H9 (cell line): Measurements from ENCODE around the gene NARF. TPM values are rescaled to one million over a fixed set of nuclear protein-coding genes. Genes with fewer than 3 reads are reported as not detected.
A peak's percentile ranks its signal among the peaks of the same experiment; 100 is the strongest.

ENCODE experiments used
- DNase-seq: peaks from one replicate; pipeline ENCODE4 v3.0.0-alpha.2; 2017
- H2AFZ ChIP-seq: one replicate; pipeline ENCODE4 v1.6.1; 2013; ENCODE audit warnings: mild to moderate bottlenecking, low read length, control low read depth, moderate library complexity
- H2AK5ac ChIP-seq: 2 replicates; pipeline ENCODE4 v1.6.1; 2013; ENCODE audit warnings: low read length, control low read depth, mixed read lengths; ENCODE audit not compliant: insufficient read length
- H2BK120ac ChIP-seq: one replicate; pipeline ENCODE4 v1.6.1; 2013; ENCODE audit warnings: low read depth, mild to moderate bottlenecking, low read length, control low read depth, inconsistent platforms; ENCODE audit not compliant: poor library complexity, severe bottlenecking
- H2BK12ac ChIP-seq: 2 replicates; pipeline ENCODE4 v1.6.1; 2013; ENCODE audit warnings: low read length, control low read depth, mixed read lengths, low read depth; ENCODE audit not compliant: insufficient read length
- H2BK15ac ChIP-seq: 2 replicates; pipeline ENCODE4 v1.6.1; 2013; ENCODE audit warnings: low read depth, low read length, control low read depth
- H2BK20ac ChIP-seq: one replicate; pipeline ENCODE4 v1.6.1; 2013; ENCODE audit warnings: low read depth, mild to moderate bottlenecking, low read length, control low read depth, inconsistent platforms; ENCODE audit not compliant: poor library complexity, severe bottlenecking
- H2BK5ac ChIP-seq: 2 replicates; pipeline ENCODE4 v1.6.1; 2013; ENCODE audit warnings: low read length, control low read depth, mixed read lengths; ENCODE audit not compliant: insufficient read length
- H3K14ac ChIP-seq: 2 replicates; pipeline ENCODE4 v1.6.1; 2013; ENCODE audit warnings: low read length, control low read depth; ENCODE audit not compliant: insufficient read depth
- H3K18ac ChIP-seq: 2 replicates; pipeline ENCODE4 v1.6.1; 2013; ENCODE audit warnings: low read depth, mild to moderate bottlenecking, mixed read lengths, low read length, control low read depth; ENCODE audit not compliant: insufficient read length
- H3K23ac ChIP-seq: 2 replicates; pipeline ENCODE4 v1.6.1; 2013; ENCODE audit warnings: low read length, control low read depth, mixed read lengths, low read depth; ENCODE audit not compliant: insufficient read length
- H3K23me2 ChIP-seq: 2 replicates; pipeline ENCODE4 v1.6.1; 2013; ENCODE audit warnings: low read depth, mild to moderate bottlenecking, mixed read lengths, low read length, control low read depth; ENCODE audit not compliant: insufficient read length, poor library complexity, severe bottlenecking
- H3K27ac ChIP-seq: 2 replicates; pipeline ENCODE4 v1.5.1; 2013; ENCODE audit warnings: low read length, control low read depth, mixed read lengths, low read depth; ENCODE audit not compliant: insufficient read length
- H3K27me3 ChIP-seq: 2 replicates; pipeline ENCODE4 v1.6.1; 2013; ENCODE audit warnings: low read length, control low read depth, inconsistent platforms; ENCODE audit not compliant: insufficient read depth
- H3K4ac ChIP-seq: 2 replicates; pipeline ENCODE4 v1.6.1; 2013; ENCODE audit warnings: low read depth, mild to moderate bottlenecking, control low read depth, inconsistent platforms, low read length, moderate library complexity
- H3K4me1 ChIP-seq: 2 replicates; pipeline ENCODE4 v1.6.1; 2013; ENCODE audit warnings: low read length, control low read depth, inconsistent platforms; ENCODE audit not compliant: insufficient read depth
- H3K4me2 ChIP-seq: 2 replicates; pipeline ENCODE4 v1.6.1; 2013; ENCODE audit warnings: low read length, control low read depth, mixed read lengths; ENCODE audit not compliant: insufficient read length, insufficient read depth
- H3K56ac ChIP-seq: 2 replicates; pipeline ENCODE4 v1.6.1; 2013; ENCODE audit warnings: low read depth, mild to moderate bottlenecking, mixed read lengths, low read length, control low read depth; ENCODE audit not compliant: insufficient read length
- H3K79me1 ChIP-seq: 2 replicates; pipeline ENCODE4 v1.6.1; 2013; ENCODE audit warnings: low read depth, mild to moderate bottlenecking, moderate library complexity, low read length, control low read depth, inconsistent platforms; ENCODE audit not compliant: insufficient read depth, poor library complexity, severe bottlenecking
- H3K79me2 ChIP-seq: 2 replicates; pipeline ENCODE4 v1.6.1; 2013; ENCODE audit warnings: low read length, control low read depth, inconsistent platforms; ENCODE audit not compliant: insufficient read depth
- H3K9ac ChIP-seq: 2 replicates; pipeline ENCODE4 v1.6.1; 2013; ENCODE audit warnings: low read length, control low read depth, mixed read lengths; ENCODE audit not compliant: insufficient read length; ENCODE audit errors: extremely low read depth
- H3K9me3 ChIP-seq: one replicate; pipeline ENCODE4 v1.6.1; 2013; ENCODE audit warnings: low read depth, low read length, inconsistent platforms; ENCODE audit not compliant: control insufficient read depth
- H3T11ph ChIP-seq: one replicate; pipeline ENCODE4 v1.6.1; 2013; ENCODE audit warnings: mild to moderate bottlenecking, low read length, control low read depth, inconsistent platforms
- H4K20me1 ChIP-seq: one replicate; pipeline ENCODE4 v1.6.1; 2013; ENCODE audit not compliant: control insufficient read depth, insufficient read length, insufficient read depth
- H4K5ac ChIP-seq: 2 replicates; pipeline ENCODE4 v1.6.1; 2013; ENCODE audit warnings: low read depth, mild to moderate bottlenecking, mixed read lengths, low read length, control low read depth; ENCODE audit not compliant: insufficient read length
- H4K8ac ChIP-seq: replicated peaks from 2 replicates; pipeline ENCODE4 v1.6.1; 2013; ENCODE audit warnings: low read length, control low read depth, mixed read lengths, low read depth; ENCODE audit not compliant: insufficient read length
- H4K91ac ChIP-seq: 2 replicates; pipeline ENCODE4 v1.6.1; 2013; ENCODE audit warnings: low read depth, mild to moderate bottlenecking, moderate library complexity, mixed read lengths, low read length, control low read depth; ENCODE audit not compliant: insufficient read length
- H3K27ac Mint-ChIP-seq, 3 experiments: 2 replicates in 2 of 3; 3 replicates in 1 of 3; pipeline ENCODE4 v1.8.0; 2020 to 2021; ENCODE audit warnings: mixed read lengths in 3 of 3, mild to moderate bottlenecking in 1 of 3, moderate library complexity in 1 of 3
- H3K27me3 Mint-ChIP-seq: 2 replicates; pipeline ENCODE4 v1.8.0; 2021; ENCODE audit warnings: low read depth, mild to moderate bottlenecking, moderate library complexity, mixed read lengths
- H3K36me3 Mint-ChIP-seq, 3 experiments: 2 replicates in 2 of 3; 3 replicates in 1 of 3; pipeline ENCODE4 v1.8.0; 2020 to 2021; ENCODE audit warnings: low read depth in 3 of 3, mixed read lengths in 3 of 3; ENCODE audit not compliant: insufficient read depth in 1 of 3
- H3K4me1 Mint-ChIP-seq, 2 experiments: 2 replicates each; pipeline ENCODE4 v1.8.0; 2020; ENCODE audit warnings: mixed read lengths in 2 of 2
- H3K4me3 Mint-ChIP-seq, 2 experiments: 2 replicates in 1 of 2; 3 replicates in 1 of 2; pipeline ENCODE4 v1.8.0; 2020 to 2021; ENCODE audit warnings: mild to moderate bottlenecking in 2 of 2, mixed read lengths in 2 of 2, moderate library complexity in 1 of 2
- H3K9me3 Mint-ChIP-seq, 2 experiments: 2 replicates in 1 of 2; 3 replicates in 1 of 2; pipeline ENCODE4 v1.8.0; 2020; ENCODE audit warnings: mild to moderate bottlenecking in 2 of 2, mixed read lengths in 2 of 2, moderate library complexity in 1 of 2
- WGBS: extraction: QIAGEN DNeasy Blood & Tissue Kit; methylation state at CpG from one replicate; pipeline ENCODE4 v1.1.7; 2013; ENCODE audit warnings: missing lambda C conversion rate, low lambda C conversion rate, mixed read lengths; ENCODE audit not compliant: insufficient read length; ENCODE audit errors: extremely low coverage; 5-methylcytosine and 5-hydroxymethylcytosine counted together
- total RNA-seq: library from RNA; stranded (reverse); gene quantifications from 2 replicates; pipeline ENCODE4 v1.2.1, GENCODE V29; 2021
- TF ChIP-seq, protein P1 (sequence below): fragments of 200-600 bp; sonication (generic); conservative IDR thresholded peaks from 3 replicates; pipeline ENCODE4 v1.8.0; 2021; ENCODE audit warnings: antibody characterized with exemption, mild to moderate bottlenecking

Gene NARF
- total RNA-seq, 1 experiment from 2014 or later, result 124 TPM

GRCh38 chr17:82463925-82464566 lies 5.5 kb downstream of the NARF start:
- H4K5ac ChIP-seq, result no peak overlapping the region
- H3K79me1 ChIP-seq, result no peaks in the 10 kb centered on the region
- no peak overlapping the region for H3K4me3 Mint-ChIP-seq
- H3K23me2 ChIP-seq, result peaks cover 5% of the 10 kb centered on the region
- no peaks in the 10 kb centered on the region for H3K4me1 ChIP-seq
- no peak overlapping the region for H2BK12ac ChIP-seq
- no peak overlapping the region for H2BK5ac ChIP-seq
- H3K9me3 ChIP-seq, result no peaks in the 10 kb centered on the region
- WGBS, result no CpG with 5 or more reads among the region's 7 CpGs
- H3K4me1 Mint-ChIP-seq, result peaks cover 2 to 4% of the 10 kb centered on the region in 2 experiments; a peak in 2 of 4 replicates
- no peaks in the 10 kb centered on the region for H3K27me3 ChIP-seq
- H4K20me1 ChIP-seq, result no peaks in the 10 kb centered on the region
- no peak overlapping the region for H2BK20ac ChIP-seq
- H2BK120ac ChIP-seq, result no peak overlapping the region
- H4K91ac ChIP-seq, result no peak overlapping the region
- H3K18ac ChIP-seq, result no peak overlapping the region
- no peaks in the 10 kb centered on the region; a peak in 2 of 5 replicates for H3K9me3 Mint-ChIP-seq
- H2AFZ ChIP-seq, result no peak overlapping the region
- no peak overlapping the region for H3K4ac ChIP-seq
- H4K8ac ChIP-seq, result no peak overlapping the region
- no peak overlapping the region for H2BK15ac ChIP-seq
- no peak overlapping the region for H3K27ac ChIP-seq
- H3K27ac Mint-ChIP-seq, result 0 out of 7 replicates have a peak overlapping the region, but pooled peaks of 1 of the 3 experiments have one; percentile 64
- H3T11ph ChIP-seq, result no peak overlapping the region
- peaks cover 37 to 81% (median 80%) of the 10 kb centered on the region in 3 experiments for H3K36me3 Mint-ChIP-seq
- H3K14ac ChIP-seq, result no peak overlapping the region
- H3K9ac ChIP-seq, result no peak overlapping the region
- no peaks in the 10 kb centered on the region for H3K79me2 ChIP-seq
- H3K23ac ChIP-seq, result no peak overlapping the region
- no peak overlapping the region for H3K56ac ChIP-seq
- H3K27me3 Mint-ChIP-seq, result no peaks in the 10 kb centered on the region
- no peak for DNase-seq
- H3K4me2 ChIP-seq, result no peak overlapping the region
- H2AK5ac ChIP-seq, result no peak overlapping the region
- TF ChIP-seq, protein P1, sequence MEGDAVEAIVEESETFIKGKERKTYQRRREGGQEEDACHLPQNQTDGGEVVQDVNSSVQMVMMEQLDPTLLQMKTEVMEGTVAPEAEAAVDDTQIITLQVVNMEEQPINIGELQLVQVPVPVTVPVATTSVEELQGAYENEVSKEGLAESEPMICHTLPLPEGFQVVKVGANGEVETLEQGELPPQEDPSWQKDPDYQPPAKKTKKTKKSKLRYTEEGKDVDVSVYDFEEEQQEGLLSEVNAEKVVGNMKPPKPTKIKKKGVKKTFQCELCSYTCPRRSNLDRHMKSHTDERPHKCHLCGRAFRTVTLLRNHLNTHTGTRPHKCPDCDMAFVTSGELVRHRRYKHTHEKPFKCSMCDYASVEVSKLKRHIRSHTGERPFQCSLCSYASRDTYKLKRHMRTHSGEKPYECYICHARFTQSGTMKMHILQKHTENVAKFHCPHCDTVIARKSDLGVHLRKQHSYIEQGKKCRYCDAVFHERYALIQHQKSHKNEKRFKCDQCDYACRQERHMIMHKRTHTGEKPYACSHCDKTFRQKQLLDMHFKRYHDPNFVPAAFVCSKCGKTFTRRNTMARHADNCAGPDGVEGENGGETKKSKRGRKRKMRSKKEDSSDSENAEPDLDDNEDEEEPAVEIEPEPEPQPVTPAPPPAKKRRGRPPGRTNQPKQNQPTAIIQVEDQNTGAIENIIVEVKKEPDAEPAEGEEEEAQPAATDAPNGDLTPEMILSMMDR, result no peak
